ENCODE results near the gene RAPGEF6.

DNA sequence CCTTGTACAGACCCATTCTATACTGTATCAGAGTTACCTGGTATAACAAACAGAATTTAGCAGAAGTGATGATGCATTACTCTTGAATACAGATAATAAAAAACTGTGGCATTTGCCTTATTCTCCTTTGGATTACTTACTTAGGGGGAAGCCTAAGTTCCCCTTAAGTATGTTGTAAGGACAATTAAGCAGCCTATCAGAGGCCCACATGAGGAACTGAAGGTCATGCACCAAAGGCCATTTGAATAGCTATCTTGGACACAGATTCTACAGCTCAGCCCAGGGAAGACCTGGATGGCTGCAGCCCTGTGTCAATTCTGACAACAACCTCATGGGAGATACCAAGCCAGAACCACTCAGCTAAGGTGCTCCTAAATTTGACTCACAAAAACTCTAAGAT lies 125.2 kb downstream of the RAPGEF6 start:
- no peak for TF ChIP-seq GATA2 (IDR thresholded peaks at IDR 0.05; ENCODE audit: low read depth, low read length)
- TF ChIP-seq GATA3 (IDR thresholded peaks at IDR 0.05; ENCODE audit: low read depth, low read length) = no peak
